Tibial nerve (tissue), 3 donors: ENCODE data around the gene SF3A1.

Experiments
- CTCF ChIP-seq, 5 experiments: fragments of 200-600 bp in 3 of 5; fragments of 450-650 bp in 2 of 5; sonication (generic) in 3 of 5; IDR thresholded peaks; one replicate each; pipeline ENCODE4 v1.5.1; 2016 to 2019; ENCODE audit warnings: antibody characterized with exemption in 5 of 5, mild to moderate bottlenecking in 3 of 5, moderate library complexity in 2 of 5
- POLR2A ChIP-seq, 2 donors: fragments of 450-650 bp; IDR thresholded peaks; one replicate each; pipeline ENCODE4 v1.6.1; 2017; ENCODE audit warnings: antibody characterized with exemption in 2 of 2, mild to moderate bottlenecking in 2 of 2, moderate library complexity in 2 of 2

GRCh38 chr22:30385942-30386341 is 29.2 kb upstream of the SF3A1 start:
- TF ChIP-seq CTCF (IDR thresholded peaks at IDR 0.05) (no peak), POLR2A (IDR thresholded peaks at IDR 0.05) (no peak)
